IMR-90 (cell line): ENCODE results near the gene ROBO1. TPM values are rescaled to one million over a fixed set of nuclear protein-coding genes. Genes with fewer than 3 reads are reported as not detected.

Experiments used
- ATAC-seq: fragments of 200-7000 bp; cut with Tn5 transposase; 2 replicates; pipeline ENCODE4 v1.9.1; 2020; ENCODE audit warnings: low read depth, mild to moderate bottlenecking, moderate library complexity
- BruUV-seq: library from RNA; stranded (reverse); fragments of 400-500 nt; replicated peaks from 2 replicates; lab custom pipeline; 2021; lab: Mats Ljungman, UMichigan
- CTCF ChIA-PET: fragments of 300-600 bp; formaldehyde crosslinking; extraction: SDS; loops from one replicate; lab custom pipeline; 2021; ENCODE audit warnings: antibody characterized with exemption; lab: Yijun Ruan, JAX
- POLR2A ChIA-PET: fragments of 300-600 bp; sonication (Branson Sonifier 250); formaldehyde crosslinking; loops from one replicate; lab custom pipeline; 2022; ENCODE audit warnings: antibody characterized with exemption; ENCODE audit not compliant: unreplicated experiment; lab: Charles Lee
- DNase-seq: peaks from one replicate; pipeline ENCODE4 v3.0.0; 2013
- H2AFZ ChIP-seq: replicated peaks from 2 replicates; pipeline ENCODE3; 2013; ENCODE audit warnings: low read length, mild to moderate bottlenecking; ENCODE audit not compliant: poor library complexity
- H2AK5ac ChIP-seq: 2 replicates; pipeline ENCODE4 v1.6.1; 2013; ENCODE audit warnings: low read depth, low read length, inconsistent platforms
- H2AK9ac ChIP-seq: replicated peaks from 2 replicates; pipeline ENCODE3; 2013; ENCODE audit warnings: mild to moderate bottlenecking, low read depth, low read length, moderate library complexity; ENCODE audit not compliant: poor library complexity
- H2BK120ac ChIP-seq: 2 replicates; pipeline ENCODE4 v1.6.1; 2013; ENCODE audit warnings: low read depth, low read length, inconsistent platforms
- H2BK15ac ChIP-seq: 3 replicates; pipeline ENCODE4 v1.6.1; 2013; ENCODE audit warnings: low read depth, low read length, inconsistent platforms
- H2BK20ac ChIP-seq: 2 replicates; pipeline ENCODE4 v1.6.1; 2013; ENCODE audit warnings: low read depth, mild to moderate bottlenecking, inconsistent platforms, low read length, moderate library complexity
- H2BK5ac ChIP-seq: 2 replicates; pipeline ENCODE4 v1.6.1; 2013; ENCODE audit warnings: mild to moderate bottlenecking, low read depth, low read length, inconsistent platforms; ENCODE audit not compliant: poor library complexity, severe bottlenecking
- H3K14ac ChIP-seq: replicated peaks from 2 replicates; pipeline ENCODE4 v1.6.1; 2013; ENCODE audit warnings: low read depth, low read length, inconsistent platforms
- H3K18ac ChIP-seq: 2 replicates; pipeline ENCODE4 v1.6.1; 2013; ENCODE audit warnings: low read depth, low read length, control low read depth
- H3K23ac ChIP-seq: 2 replicates; pipeline ENCODE4 v1.6.1; 2013; ENCODE audit warnings: low read depth, low read length, inconsistent platforms
- H3K27ac ChIP-seq: 2 replicates; pipeline ENCODE4 v1.5.1; 2013; ENCODE audit warnings: mild to moderate bottlenecking, control low read depth, low read length; ENCODE audit not compliant: insufficient read depth
- H3K27me3 ChIP-seq: 2 replicates; pipeline ENCODE4 v1.6.1; 2013; ENCODE audit warnings: low read length; ENCODE audit not compliant: control insufficient read depth, insufficient read depth
- H3K36me3 ChIP-seq: 2 replicates; pipeline ENCODE4 v1.6.1; 2013; ENCODE audit warnings: low read length, mixed read lengths; ENCODE audit not compliant: control insufficient read depth, insufficient read depth
- H3K4ac ChIP-seq: 2 replicates; pipeline ENCODE4 v1.6.1; 2013; ENCODE audit warnings: low read depth, low read length, inconsistent platforms
- H3K4me1 ChIP-seq: 2 replicates; pipeline ENCODE4 v1.6.1; 2013; ENCODE audit warnings: low read length, mixed read lengths; ENCODE audit not compliant: control insufficient read depth, insufficient read depth
- H3K4me2 ChIP-seq: 2 replicates; pipeline ENCODE4 v1.6.1; 2013; ENCODE audit warnings: low read depth, mild to moderate bottlenecking, control low read depth, low read length, moderate library complexity
- H3K4me3 ChIP-seq: 2 replicates; pipeline ENCODE4 v1.5.1; 2013; ENCODE audit warnings: low read depth, mild to moderate bottlenecking, control low read depth, low read length, moderate library complexity; ENCODE audit not compliant: insufficient read depth
- H3K56ac ChIP-seq: 2 replicates; pipeline ENCODE4 v1.6.1; 2013; ENCODE audit warnings: low read length, inconsistent platforms; ENCODE audit not compliant: insufficient read depth; ENCODE audit errors: extremely low read depth
- H3K79me1 ChIP-seq, 2 experiments: 2 replicates each; pipeline ENCODE4 v1.6.1; 2013; ENCODE audit warnings: low read length in 2 of 2, inconsistent platforms in 1 of 2, low read depth in 1 of 2
- H3K9ac ChIP-seq: 2 replicates; pipeline ENCODE4 v1.6.1; 2013; ENCODE audit warnings: low read depth, low read length, control low read depth
- H3K9me1 ChIP-seq: 2 replicates; pipeline ENCODE4 v1.6.1; 2013; ENCODE audit warnings: low read length, inconsistent platforms; ENCODE audit not compliant: insufficient read depth
- H3K9me3 ChIP-seq: 2 replicates; pipeline ENCODE4 v1.6.1; 2013; ENCODE audit warnings: low read length; ENCODE audit not compliant: control insufficient read depth, insufficient read depth
- H4K20me1 ChIP-seq: 2 replicates; pipeline ENCODE4 v1.6.1; 2013; ENCODE audit warnings: low read length, inconsistent platforms; ENCODE audit not compliant: insufficient read depth
- H4K5ac ChIP-seq: 2 replicates; pipeline ENCODE4 v1.6.1; 2013; ENCODE audit warnings: mild to moderate bottlenecking, low read depth, low read length, control low read depth
- H4K8ac ChIP-seq, 2 experiments: 2 replicates each; pipeline ENCODE4 v1.6.1; 2013; ENCODE audit warnings: low read depth in 2 of 2, low read length in 2 of 2, control low read depth in 1 of 2, inconsistent platforms in 1 of 2
- H4K91ac ChIP-seq: 2 replicates; pipeline ENCODE4 v1.6.1; 2013; ENCODE audit warnings: low read depth, low read length, inconsistent platforms; ENCODE audit not compliant: insufficient read depth
- BHLHE40 ChIP-seq: fragments of 150-350 bp; IDR thresholded peaks from 2 replicates; pipeline ENCODE4 v1.6.1; 2016; ENCODE audit warnings: mild to moderate bottlenecking, low read depth, low read length
- CEBPB ChIP-seq: IDR thresholded peaks from 2 replicates; pipeline ENCODE4 v1.6.1; 2012; ENCODE audit warnings: low read depth, low read length, improper control_type of control experiment
- CHD1 ChIP-seq: IDR thresholded peaks from 2 replicates; pipeline ENCODE4 v1.6.1; 2012; ENCODE audit warnings: low read depth, low read length, improper control_type of control experiment
- FOS ChIP-seq: fragments of 150-350 bp; IDR thresholded peaks from 2 replicates; pipeline ENCODE4 v1.6.1; 2016; ENCODE audit warnings: low read depth, low read length
- MAFK ChIP-seq: IDR thresholded peaks from 2 replicates; pipeline ENCODE4 v1.6.1; 2012; ENCODE audit warnings: low read depth, low read length, improper control_type of control experiment
- MAZ ChIP-seq: IDR thresholded peaks from 2 replicates; pipeline ENCODE4 v1.6.1; 2012; ENCODE audit warnings: low read depth, mild to moderate bottlenecking, low read length, improper control_type of control experiment, moderate library complexity, borderline replicate concordance
- MXI1 ChIP-seq: IDR thresholded peaks from 2 replicates; pipeline ENCODE4 v1.6.1; 2012; ENCODE audit warnings: low read depth, mild to moderate bottlenecking, low read length, moderate library complexity, borderline replicate concordance
- POLR2A ChIP-seq: IDR thresholded peaks from 2 replicates; pipeline ENCODE4 v1.6.1; 2012; ENCODE audit warnings: mild to moderate bottlenecking, low read depth, low read length
- RAD21 ChIP-seq: IDR thresholded peaks from 2 replicates; pipeline ENCODE4 v1.6.1; 2012; ENCODE audit warnings: low read length, improper control_type of control experiment
- RCOR1 ChIP-seq: IDR thresholded peaks from 2 replicates; pipeline ENCODE4 v1.6.1; 2012; ENCODE audit warnings: mild to moderate bottlenecking, low read length, improper control_type of control experiment; ENCODE audit not compliant: insufficient replicate concordance
- RFX5 ChIP-seq: IDR thresholded peaks from 2 replicates; pipeline ENCODE4 v1.8.0; 2012; ENCODE audit warnings: low read depth, mild to moderate bottlenecking, low read length, moderate library complexity
- SMC3 ChIP-seq: fragments of 150-350 bp; IDR thresholded peaks from 2 replicates; pipeline ENCODE4 v1.6.1; 2016; ENCODE audit warnings: low read depth, mild to moderate bottlenecking, antibody characterized with exemption, low read length, moderate library complexity
- WGBS, 2 experiments: methylation state at CpG; one replicate each; pipeline versions ENCODE4 v1.1.5 to v1.1.7; 2013; ENCODE audit warnings: missing lambda C conversion rate in 2 of 2; ENCODE audit not compliant: insufficient read length in 1 of 2; ENCODE audit errors: extremely low coverage in 2 of 2; 5-methylcytosine and 5-hydroxymethylcytosine counted together
- dilution Hi-C: fragments of 300-500 bp; cut with HindIII; formaldehyde crosslinking; loops from one replicate; pipeline ENCODE4 v1.14.3; 2018; ENCODE audit warnings: low sequenced_read_pairs; ENCODE audit not compliant: unreplicated experiment
- in situ Hi-C: fragments of 300-500 bp; cut with MboI; formaldehyde crosslinking; loops from 3 replicates; pipeline ENCODE4 v1.14.3; 2019; ENCODE audit warnings: low sequenced_read_pairs, inconsistent platforms, mixed read lengths
- intact Hi-C: fragments of 100-400 bp; cut with micrococcal nuclease; formaldehyde crosslinking; loops from 2 replicates; pipeline ENCODE4 v1.10.0; 2022
- polyA plus RNA-seq, 3 experiments: library from polyadenylated mRNA; depleted of rRNA; stranded (reverse); fragments of >200 nt; gene quantifications; 2 replicates each; pipeline ENCODE4 v1.2.3, GENCODE V29; 2012; ENCODE audit warnings: low replicate concordance in 1 of 3
- total RNA-seq: library from RNA; depleted of rRNA; stranded (reverse); fragments of >200 nt; gene quantifications from 2 replicates; pipeline ENCODE4 v1.2.3, GENCODE V29; 2012
- TF ChIP-seq, protein P1 (sequence below): conservative IDR thresholded peaks from 2 replicates; pipeline ENCODE4 v1.5.1; 2012; ENCODE audit warnings: mild to moderate bottlenecking, low read depth, low read length, improper control_type of control experiment
- TF ChIP-seq, protein P2 (sequence below): fragments of 150-350 bp; IDR thresholded peaks from 2 replicates; pipeline ENCODE4 v1.6.1; 2017; ENCODE audit warnings: mild to moderate bottlenecking, antibody characterized with exemption, low read length, low read depth

ROBO1 gene
- total and polyA plus RNA-seq, 2 of the 4 experiments (the other 2 are of a cell fraction): 24.1 to 53.9 TPM

DNA sequence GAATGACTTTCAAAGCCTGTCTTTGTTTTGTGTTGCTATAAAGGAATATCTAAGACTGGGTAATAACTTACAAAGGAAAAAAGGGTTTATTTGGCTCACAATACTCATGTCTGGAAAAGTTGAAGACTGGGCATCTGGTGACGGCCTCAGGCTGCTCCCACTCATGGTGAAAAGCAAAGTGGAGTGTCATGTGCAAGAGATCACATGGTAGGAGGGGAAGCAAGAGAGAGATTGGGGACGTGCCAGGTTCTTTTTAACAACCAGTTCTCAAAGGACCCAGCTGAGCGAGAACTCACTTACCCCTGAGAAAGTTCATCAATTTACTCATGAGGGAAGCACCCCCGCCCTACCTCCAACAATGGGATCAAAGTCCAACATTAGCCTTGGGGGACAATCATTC is 929.4 kb downstream of the ROBO1 start:
- ATAC-seq (no peak), DNase-seq (no peak)
- Histone ChIP-seq H2BK15ac (no peak overlapping the region), H4K91ac (no peak overlapping the region), H2AK5ac (no peak overlapping the region), H3K18ac (no peak overlapping the region), H2AK9ac (no peak overlapping the region), H3K9me1 (no peaks in the 10 kb centered on the region; the same call in 1 of the 2 replicates), H3K4me1 (no peaks in the 10 kb centered on the region), H3K4me3 (no peak overlapping the region), H3K27me3 (no peaks in the 10 kb centered on the region), H2AFZ (no peak overlapping the region), H3K9me3 (no peaks in the 10 kb centered on the region), H2BK5ac (no peak overlapping the region), H3K27ac (no peak overlapping the region), H3K4me2 (no peak overlapping the region), H3K14ac (no peak overlapping the region), H3K79me1 (peaks cover 0 to 4% of the 10 kb centered on the region in 2 experiments; a peak in 1 of 4 replicates), H3K9ac (no peak overlapping the region), H4K8ac (no peak overlapping the region), H3K36me3 (no peaks in the 10 kb centered on the region), H3K23ac (no peak overlapping the region), H3K4ac (no peak overlapping the region), H2BK20ac (no peak overlapping the region), H4K5ac (no peak overlapping the region), H2BK120ac (no peak overlapping the region), H4K20me1 (no peaks in the 10 kb centered on the region), H3K56ac (no peak overlapping the region)
- no CpG with 5 or more reads among the region's 4 CpGs for WGBS, 2 experiments
- POLR2A ChIA-PET: no interaction called here
- in situ Hi-C loops (no loop called here), intact Hi-C loops (no loop called here), dilution Hi-C loops (no loop called here)
- BruUV-seq: no TSS peak
- no peak for TF ChIP-seq BHLHE40
- TF ChIP-seq, protein P1, sequence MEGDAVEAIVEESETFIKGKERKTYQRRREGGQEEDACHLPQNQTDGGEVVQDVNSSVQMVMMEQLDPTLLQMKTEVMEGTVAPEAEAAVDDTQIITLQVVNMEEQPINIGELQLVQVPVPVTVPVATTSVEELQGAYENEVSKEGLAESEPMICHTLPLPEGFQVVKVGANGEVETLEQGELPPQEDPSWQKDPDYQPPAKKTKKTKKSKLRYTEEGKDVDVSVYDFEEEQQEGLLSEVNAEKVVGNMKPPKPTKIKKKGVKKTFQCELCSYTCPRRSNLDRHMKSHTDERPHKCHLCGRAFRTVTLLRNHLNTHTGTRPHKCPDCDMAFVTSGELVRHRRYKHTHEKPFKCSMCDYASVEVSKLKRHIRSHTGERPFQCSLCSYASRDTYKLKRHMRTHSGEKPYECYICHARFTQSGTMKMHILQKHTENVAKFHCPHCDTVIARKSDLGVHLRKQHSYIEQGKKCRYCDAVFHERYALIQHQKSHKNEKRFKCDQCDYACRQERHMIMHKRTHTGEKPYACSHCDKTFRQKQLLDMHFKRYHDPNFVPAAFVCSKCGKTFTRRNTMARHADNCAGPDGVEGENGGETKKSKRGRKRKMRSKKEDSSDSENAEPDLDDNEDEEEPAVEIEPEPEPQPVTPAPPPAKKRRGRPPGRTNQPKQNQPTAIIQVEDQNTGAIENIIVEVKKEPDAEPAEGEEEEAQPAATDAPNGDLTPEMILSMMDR: no peak
- TF ChIP-seq MXI1: no peak
- no peak for TF ChIP-seq FOS
- TF ChIP-seq, protein P2, sequence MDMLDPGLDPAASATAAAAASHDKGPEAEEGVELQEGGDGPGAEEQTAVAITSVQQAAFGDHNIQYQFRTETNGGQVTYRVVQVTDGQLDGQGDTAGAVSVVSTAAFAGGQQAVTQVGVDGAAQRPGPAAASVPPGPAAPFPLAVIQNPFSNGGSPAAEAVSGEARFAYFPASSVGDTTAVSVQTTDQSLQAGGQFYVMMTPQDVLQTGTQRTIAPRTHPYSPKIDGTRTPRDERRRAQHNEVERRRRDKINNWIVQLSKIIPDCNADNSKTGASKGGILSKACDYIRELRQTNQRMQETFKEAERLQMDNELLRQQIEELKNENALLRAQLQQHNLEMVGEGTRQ: no peak
- no peak for TF ChIP-seq RFX5
- TF ChIP-seq RAD21: no peak
- no peak for TF ChIP-seq SMC3
- TF ChIP-seq CHD1: no peak
- no peak for TF ChIP-seq MAFK
- no peak for TF ChIP-seq MAZ
- TF ChIP-seq RCOR1: no peak
- TF ChIP-seq POLR2A: no peak
- no peak for TF ChIP-seq CEBPB
- CTCF ChIA-PET: no interaction called here
